NCI-H510A treated with DMSO at 0.1 percent for 48 hours (cell line): ENCODE results near the gene MLLT6.

ENCODE experiments used
- DNase-seq: peaks from one replicate; lab custom pipeline; 2025; lab: John Stamatoyannopoulos, UW

MLLT6 gene

DNA sequence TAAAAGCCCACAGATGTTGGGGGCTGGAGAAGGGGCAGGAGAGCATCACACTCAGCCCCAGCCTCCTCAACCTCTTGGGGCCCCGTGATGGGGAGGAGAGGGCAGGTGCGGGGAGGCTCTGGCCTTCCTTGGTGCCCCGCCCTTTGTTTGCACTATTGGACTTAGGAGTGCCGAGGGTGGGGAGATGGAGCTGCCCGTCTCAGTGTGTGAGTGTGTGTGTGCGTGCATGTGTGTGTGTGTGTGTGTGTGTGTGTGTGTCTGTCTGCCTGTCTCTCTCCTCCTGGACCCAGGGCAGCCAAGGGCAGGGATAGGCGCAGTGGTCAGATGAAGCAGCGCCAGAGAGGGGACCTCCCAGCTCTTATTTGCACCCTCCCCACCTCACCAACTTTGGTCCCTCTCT is 21.1 kb downstream of the MLLT6 start:
- DNase-seq = peak; percentile 29

DNA sequence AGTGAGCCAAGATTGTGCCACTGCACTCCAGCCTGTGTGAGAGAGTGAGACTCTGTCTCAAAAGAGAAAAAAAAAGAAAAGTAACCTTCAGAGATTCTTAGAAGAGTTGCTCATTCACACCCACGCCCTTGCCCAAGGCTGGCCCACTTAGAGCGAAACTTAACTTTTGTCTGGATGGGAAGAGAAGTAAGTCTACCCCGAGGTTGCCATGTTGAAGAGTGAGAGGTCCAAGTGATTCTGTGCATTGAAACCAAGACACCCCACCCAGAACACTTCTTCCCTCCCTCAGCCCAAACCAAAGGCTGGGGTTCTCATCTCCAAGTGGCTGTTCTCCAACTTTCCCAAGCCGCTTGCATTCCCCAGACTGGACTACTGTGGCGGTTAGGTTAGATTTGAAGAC is 22.7 kb downstream of the MLLT6 start:
- no peak for DNase-seq

DNA sequence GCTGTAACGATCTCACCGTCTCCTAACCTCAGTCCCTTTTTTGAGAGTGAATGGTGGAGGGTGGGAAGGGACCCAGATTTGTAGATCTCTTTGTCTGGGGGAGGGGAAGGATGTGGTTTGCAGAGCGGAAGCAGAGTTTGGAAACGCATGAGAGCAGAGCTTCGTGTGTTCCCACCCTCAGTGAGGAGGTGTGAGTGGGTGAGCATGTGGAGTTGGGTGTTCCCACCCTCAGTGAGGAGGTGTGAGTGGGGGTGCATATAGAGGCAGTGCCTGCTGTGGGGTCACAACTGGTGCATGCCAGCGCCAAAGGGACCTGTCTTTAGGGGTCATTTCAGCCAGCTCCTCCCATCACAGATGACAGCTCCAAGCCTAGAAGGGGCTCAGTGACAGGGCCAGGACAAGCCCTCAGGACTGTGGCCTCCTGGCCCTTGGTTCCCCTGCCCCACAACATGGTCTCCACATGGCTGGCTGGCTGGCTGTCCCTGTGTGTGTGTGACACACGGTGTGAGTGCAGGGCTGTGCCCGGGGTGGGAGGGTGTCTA is 23.3 kb downstream of the MLLT6 start:
- no peak for DNase-seq

DNA sequence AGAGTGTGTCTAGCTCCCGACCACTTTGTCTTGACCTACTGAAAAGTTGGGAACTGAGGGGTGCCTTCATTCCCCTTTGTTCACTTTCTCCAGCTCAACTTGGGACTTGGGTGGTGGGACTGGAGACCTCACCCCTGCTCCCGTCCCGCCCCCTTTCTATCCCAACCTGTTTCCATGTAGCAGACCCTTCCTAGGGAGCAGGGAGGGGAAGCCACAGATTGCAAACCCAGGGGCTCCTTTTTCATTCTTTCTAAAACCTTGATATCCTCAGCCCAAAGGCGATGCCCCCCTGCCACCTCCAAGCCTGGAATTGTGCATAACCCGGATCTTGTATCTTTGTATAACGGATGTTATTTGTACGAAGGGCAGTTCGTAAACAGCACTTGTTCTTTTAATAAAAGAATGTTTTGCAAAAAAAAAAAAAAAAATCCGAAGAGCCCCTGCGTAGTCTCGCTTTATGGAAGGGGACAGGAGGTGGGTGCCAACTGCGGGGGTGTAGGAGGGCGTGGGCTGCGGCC is 24.4 kb downstream of the MLLT6 start:
- no peak for DNase-seq

DNA sequence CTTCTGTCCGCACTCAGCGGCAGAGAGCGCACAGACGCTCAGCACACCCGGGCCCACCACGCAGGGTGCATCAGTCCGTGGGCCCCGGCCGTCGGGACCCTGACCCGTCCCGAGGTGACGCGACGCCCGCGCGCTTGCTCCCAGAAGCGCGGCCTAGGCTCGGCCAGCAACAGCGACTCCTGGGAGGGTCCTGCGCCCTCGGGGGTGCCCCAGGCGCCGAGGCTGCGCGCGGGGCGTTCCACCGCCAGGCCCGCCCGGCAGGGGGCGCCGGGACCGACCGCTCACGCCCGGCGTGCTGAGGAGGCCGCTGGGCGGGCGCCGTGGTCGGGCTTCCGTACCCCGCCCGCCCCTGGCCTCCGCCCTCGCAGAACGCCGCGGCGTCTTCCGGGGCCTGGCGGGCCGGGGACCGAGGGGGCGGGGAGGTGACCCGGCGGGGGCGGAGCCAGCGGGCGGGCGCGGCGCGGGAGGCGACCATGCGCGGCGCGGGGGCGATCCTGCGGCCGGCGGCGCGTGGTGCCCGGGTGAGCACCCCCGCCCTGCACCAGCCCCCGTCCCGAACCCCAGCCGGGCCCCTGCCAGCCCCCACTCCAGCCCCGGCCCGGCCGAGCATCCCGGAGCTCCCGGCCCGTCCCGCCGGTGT is 24.9 kb downstream of the MLLT6 start, which contains the start of gene CISD3:
CISD3 (plus strand) TSS at position 456 of the 640 bp plus-strand sequence; CDS start at position 474, 18 bp downstream.
- peak; percentile 85 for DNase-seq

DNA sequence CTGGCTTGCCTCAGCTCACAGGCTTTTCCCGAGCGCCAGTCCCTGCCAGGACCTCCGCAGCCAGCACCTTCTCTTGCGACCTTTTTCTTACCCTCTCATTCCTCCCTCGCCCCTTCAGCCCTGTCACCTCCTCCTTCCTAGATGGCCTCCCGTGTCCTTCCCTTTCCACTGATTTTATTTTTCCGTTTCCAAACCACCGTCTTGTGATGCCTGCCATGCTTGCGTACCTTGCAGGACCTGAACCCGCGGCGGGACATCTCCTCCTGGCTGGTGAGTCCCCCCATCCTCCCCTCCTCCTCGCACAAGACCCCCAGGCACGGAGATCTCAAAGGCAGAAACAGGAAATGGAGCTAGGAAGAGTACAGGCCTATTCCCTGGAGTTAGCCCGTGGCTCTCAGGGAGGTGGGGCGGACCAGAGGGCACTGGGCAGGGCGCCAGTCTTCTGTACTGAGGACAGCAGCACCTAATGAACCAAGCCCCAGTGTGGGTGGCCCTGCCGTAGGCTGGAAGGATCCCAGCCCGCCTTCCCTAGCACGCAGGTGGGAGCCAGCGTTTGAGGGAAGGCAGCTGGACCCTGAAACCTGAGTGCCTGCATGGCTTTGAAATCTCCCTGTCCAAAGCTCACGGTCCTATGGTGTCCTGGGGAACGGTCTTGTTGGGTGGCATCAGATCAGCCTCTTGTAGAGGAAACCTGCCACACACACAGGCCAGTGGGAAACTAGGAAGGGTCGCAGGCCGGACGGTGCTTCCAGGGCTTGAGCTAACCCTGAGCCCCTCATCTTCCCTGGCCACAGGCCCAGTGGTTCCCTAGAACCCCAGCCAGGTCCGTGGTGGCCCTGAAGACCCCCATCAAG is 25.7 kb downstream of the MLLT6 start:
- peak; percentile 54 for DNase-seq

DNA sequence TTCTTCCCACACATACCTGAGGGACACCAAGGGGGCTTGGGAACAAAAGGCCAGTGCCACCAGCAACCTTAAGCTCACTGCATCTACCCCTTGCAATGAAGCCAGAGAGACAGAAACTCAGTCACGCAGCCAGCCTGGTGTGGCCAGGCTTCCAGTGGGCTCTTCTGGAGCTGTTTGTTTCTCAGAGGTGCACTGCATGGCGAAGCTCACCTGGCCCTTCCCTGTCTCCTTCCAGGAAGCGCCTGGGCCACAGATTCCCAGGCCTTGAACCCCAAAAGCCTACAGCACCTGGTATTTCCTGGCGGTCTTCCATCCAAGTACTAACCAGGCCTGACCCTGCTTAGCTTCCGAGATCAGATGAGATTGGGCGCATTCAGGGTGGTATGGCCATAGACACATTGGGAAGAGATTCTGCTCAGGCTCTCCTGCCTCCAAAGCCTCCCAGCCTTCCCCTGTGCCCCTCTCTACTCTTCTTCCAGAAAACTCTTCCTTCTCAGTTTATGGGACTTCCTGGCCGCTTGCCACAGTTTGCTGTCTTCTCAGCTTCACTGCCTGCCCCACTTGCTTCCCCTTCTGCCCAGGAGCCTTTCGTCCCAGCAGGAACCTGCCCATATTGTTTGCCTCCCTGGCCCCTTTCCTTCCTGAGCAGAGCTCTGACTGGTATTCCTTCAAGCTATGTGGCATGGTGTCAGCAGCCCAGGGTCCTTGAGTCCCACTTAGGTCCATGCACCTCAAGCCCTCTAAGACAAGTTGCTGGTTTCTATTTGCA is 26.6 kb downstream of the MLLT6 start:
- no peak for DNase-seq

DNA sequence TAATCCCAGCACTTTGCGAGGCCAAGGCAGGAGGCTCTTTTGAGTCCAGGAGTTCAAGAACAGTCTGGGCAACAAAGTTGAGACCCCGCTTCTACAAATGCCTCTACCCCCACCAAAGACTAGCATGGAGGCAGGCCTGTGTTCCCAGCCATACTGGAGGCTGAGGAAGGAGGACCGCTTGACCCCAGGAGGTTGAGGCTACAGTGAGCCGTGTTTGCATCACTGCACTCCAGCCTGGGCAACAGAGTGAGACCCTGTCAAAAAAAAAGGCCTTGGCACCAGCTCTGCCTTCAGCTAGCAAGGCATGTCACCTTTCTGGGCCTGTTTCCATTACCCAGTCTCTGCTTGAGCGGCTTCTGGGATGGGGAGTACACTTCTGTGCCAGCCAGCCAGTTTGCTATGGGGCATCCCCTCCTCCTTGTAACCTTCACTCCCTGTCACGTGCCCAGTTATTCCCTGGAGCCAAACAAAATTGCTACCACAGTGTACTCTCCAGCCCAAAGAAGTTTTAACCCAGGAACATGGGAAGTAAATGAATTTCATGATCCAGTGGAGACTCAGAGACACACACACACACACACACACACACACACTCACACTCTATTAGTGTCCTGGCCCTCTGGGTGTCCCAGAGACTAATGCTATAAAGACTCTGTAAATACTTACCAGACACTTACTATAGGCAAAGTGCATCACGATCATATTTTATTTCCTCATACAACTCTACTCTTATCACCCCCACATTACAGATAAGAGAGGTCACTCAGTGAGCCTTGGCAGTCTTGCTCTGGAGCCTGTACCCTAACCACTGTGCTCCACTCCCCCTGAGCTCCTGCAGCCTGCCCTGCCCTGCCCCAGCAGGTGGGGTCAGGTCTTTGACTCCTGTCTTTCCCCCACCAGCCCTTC is 27.6 kb downstream of the MLLT6 start:
- DNase-seq = no peak

DNA sequence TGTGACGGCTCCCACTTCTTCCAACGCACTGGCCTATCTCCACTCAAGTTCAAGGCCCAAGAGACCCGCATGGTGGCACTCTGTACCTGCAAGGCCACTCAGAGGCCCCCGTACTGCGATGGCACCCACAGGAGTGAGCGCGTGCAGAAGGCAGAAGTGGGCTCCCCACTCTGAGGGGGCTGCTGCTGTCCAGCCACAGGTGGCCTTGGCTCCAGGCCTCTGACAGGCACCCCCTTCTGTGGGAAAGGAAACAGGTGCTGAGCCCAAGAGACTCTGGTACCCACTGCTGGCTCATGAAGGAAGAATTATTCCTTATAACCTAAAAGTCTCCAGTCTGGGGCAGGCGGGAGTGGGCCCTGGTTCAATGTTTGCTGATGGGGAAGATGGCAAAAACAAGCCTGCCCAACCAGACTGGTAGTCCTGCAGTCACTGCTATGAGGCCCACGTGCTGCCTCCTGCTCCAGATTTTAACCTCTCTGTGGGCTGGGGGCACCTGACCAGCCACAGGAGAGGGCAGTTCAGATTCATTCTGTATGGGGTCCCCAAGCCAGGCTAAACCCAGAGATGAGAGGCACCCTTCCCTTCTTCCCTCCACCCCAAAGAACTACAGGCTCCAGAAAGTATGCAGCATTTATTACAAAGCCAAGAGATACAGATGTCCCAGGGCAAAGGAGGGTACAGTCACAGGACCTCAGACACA is 28.4 kb downstream of the MLLT6 start:
- DNase-seq = no peak

DNA sequence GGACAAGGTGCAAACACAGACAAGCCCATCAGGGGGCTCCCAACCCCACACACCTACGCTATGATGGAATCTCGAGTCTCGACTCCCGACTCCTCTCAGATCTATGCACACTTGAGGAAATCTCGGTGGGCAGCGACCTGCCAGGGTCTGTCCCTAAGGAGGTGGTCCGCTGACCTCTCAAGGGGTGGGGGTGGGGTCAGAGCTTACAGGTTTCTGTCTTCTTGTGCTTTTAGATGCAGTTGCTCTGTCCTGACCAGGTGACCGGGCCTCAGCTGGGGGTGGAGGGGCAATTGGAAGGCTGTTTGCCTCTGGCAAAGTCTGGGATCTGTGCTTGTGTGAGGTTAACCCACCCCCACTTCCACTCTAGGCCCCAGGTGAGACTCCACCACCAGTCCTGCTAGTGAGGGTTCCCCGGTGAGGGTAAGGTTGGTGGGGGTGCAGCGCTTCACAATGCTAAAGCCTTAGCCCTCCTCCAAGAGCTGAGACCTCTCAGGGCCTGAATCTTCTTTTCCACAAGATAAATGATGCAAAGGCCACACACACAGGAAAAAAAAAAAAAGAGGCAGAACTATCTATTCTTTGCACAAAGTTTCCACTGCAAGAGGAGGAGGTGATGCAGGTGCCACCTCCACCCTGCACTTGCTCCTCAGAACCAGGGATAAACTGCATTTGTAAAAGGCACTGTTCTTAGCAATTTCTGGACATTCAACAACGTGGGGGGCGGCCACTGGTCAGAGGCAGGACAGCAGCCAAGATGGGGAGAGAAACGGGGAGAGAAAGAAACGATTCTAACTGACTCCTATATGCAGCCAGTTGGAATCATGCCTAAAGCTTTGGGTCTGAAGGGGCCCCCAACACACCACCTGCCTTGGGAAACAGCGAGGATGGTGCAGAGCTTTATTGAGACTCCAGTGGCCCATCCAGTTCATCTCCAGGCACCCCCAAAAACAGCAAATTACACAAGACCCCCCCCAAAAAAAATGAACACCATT is 29.2 kb downstream of the MLLT6 start:
- no peak for DNase-seq

DNA sequence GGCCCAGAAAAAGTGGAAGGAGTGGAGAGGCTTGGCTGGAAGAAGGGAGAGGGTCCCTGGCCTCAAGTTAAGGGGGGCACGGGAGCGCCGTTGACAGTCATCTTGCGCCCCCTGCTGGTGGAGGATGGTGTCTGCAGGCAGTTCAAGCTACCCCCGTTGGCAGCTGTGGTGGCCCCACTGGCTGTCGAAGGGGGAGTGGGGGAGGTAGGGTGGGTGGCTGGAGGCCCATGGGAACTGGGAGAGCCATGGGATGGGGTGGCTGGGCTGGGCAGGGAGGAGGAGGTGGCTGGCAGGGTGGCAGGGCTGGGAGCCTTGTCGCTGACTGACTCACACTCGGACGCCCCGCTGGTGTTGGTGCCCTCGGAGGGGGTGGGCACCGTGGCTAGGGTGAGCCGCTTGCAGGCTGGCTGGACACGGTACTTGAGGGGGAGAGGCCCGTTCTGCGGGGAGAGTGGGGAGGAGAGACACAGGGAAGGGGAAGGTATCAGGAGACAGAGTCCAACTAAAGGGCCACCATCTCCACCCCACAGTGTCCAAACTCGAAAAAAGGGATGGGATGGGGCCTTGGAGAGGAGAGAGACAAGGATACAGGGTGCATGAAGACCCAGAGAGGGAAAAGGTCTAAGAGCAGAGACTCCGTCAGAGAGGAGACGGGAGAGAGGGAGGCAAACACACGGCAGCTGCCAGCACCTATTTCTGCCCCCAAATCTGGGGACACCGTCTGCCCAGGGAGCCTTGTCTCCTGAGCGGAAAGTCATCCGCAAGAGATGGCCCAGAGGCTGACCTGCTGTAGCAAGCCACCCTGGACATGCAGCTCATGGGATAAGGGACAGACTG is 30.3 kb downstream of the MLLT6 start:
- DNase-seq = peak; percentile 42

DNA sequence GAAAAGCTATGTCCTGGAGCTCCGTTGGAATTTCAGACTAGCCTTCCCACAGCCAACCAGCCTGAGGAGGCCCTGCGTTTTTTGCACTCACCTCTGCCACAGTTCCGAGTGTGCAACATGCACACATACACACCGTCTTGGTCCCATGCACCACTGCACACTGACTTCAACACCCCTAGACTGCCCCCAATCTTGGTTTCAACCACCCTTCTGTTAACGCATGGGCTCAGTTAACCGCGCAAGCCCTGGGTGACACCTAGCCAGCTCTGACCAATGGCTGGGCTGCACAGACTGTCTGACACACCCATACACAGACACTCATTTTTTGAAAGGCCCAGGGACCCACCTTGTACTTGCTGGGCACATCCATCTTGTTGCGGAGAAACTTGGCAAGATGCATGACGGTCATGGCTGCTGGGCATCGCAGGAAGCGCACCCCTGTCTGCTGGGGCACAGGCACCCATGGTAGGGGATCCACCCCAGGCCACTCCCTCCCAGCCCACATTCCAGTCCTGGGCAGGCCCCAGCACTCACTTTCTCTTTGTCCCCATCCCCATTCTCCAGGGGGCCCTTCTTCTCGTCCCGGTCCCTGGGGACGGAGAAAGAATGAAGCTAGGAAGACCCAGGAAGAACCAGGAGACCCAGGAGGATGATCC is 33.1 kb downstream of the MLLT6 start:
- no peak for DNase-seq

DNA sequence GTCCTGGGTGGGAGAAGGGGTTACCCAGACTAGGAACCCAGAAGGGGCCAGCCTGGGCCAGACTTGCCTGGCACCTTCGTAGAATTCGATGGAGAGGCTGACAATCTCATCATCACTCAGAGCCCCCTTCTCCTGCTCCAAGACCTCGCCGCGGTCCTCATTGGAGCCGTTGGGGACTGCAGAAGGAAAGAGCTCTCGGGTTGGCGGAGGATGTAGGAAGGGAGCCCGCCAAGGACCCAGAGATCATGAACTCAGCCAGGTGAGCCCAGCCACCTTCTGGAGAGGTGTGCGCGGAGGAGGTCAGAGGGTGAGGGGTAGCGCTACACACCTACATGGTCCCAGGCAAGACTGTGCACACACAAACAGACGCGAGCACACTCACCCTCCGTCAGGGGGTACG is 33.6 kb downstream of the MLLT6 start:
- no peak for DNase-seq

DNA sequence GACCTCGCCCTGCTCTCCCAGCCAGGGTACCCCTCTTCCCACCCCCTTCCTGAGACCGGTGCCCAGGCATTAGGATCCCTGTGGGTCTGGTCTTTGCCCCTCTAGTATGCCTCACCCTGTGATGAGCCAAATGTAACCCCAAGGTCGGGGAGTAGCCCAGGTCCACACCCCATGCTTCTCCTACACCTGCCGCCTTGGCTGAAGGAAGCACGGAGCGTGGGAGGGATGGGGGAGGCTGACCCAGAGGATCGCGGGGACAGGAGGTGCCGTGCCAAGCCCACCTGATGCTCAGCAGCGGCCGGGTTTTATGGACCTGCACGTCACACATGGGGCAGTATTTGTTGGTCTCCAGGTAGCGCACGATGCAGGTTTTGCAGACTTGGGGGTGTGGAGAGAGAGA is 34.2 kb downstream of the MLLT6 start:
- DNase-seq = no peak

DNA sequence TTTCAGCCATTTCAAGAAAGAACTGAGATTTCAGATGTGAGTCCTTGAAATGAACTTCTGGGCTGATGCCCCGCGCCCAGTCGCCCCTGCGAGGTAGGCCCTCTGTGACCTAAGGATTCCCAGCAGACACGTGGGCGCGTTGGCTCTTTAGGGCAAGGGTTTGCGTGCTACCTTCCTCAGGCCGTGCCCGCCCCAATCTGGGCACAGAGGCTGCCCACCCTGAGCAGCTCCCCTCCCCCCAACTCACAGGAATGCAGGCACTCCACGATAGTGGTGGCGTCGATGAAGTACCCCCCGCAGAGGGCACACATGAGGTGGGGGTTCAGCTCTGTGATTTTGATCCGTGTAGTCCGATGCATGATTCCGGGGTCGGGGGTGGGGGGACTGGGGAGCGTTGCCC is 35.0 kb downstream of the MLLT6 start:
- no peak for DNase-seq

DNA sequence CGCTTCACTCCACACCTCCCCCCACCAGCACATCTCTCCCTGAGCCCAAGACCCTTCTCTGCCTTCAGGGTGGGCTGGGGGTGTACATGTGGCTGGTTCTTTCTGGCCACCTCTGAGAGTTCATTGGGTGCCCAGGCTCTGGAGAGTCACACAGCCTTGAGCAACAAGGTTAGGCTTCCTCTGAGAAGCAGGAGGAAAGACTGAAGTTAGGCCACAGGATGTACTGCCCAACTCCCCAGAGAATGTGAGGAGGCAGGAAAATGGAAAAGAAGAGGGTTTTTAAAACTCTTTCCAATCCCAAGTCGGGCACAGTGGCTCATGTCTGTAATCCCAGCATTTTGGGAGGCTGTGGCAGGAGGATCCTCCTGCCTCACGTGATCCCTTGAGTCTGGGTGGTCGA is 35.7 kb downstream of the MLLT6 start:
- DNase-seq = no peak

DNA sequence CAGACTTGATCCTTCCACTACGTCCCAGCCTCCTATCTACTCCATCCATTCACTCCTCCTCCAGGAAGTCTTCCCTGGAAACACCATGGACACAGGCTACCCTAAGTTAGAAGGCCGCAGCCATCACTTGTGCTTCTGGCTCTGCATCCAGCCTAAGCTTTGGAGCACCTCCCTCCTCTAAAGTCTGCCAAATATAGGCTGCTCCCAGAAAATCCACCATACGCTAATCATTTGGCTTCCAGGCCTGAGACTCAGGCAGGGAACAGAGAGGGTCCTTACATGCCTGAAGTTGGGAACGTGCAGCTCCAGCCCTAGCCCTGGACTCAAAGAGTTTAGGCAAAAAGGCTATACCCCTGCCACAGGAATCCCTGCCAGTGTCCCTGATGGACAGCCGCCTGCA is 36.4 kb downstream of the MLLT6 start:
- DNase-seq = no peak

DNA sequence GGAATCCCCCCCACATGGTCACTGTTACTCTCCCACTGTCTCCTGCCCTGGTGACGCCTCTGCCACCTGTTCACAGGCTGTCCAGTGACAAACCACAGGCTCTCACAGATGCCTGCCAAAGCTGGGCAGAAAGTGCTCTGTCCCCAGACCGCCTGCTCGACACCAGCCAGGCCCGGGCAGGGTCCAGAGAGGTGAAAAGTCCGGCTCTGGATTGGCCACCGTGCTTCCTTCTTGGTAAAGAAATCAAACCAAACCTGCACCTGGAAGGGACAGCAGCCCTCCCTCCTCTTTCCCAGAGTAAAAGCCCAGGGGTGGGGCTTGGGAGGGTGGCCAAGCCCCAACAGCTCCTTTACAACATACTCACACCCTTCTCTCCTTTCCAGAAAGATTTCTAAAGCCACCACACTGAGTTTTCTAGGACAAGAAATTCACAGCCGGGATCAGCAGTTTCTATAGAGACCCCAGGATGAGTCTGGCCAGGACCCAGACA is 36.9 kb downstream of the MLLT6 start:
- no peak for DNase-seq
